ENCODE data around the gene NOS1AP. TPM values are rescaled to one million over a fixed set of nuclear protein-coding genes. Genes with fewer than 3 reads are reported as not detected.
A peak's percentile ranks its signal among the peaks of the same experiment; 100 is the strongest.

NOS1AP gene
- total RNA-seq, 4 donors from 2014 or later = 8.5 to 34.8 (median 14.1) TPM

DNA sequence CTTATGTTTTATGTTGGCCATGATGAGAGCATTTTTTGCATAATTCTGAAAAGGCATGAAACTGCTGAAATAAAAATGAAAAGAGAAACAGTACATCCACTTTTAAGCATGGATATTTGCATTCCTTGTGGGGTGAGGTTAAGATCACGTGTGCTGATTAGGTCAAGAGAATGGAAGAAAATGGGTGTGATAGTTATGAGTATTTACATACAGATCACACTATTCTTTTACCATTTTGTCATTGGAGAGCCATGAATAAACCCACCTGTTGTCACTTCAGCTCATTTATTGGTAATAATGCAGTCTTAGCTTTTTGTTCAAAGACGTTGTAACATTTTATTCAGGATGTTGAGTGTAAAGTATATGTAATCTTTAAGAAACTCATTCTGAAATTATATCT, 153.2 kb downstream of the NOS1AP start:
- Histone ChIP-seq H3K27ac (peak overlapping the region in 1 of 4 donors; percentile 40), H3K36me3 (no peaks in the 10 kb centered on the region), H3K9me3 (no peaks in the 10 kb centered on the region), H3K4me3 (no peak overlapping the region), H3K4me1 (peaks cover 0 to 25% (median 15%) of the 10 kb centered on the region in 4 donors), H3K27me3 (no peaks in the 10 kb centered on the region)
- intact Hi-C loops (cut with DNase I; ENCODE audit: low total_unique reads) = no loop called here
- TF ChIP-seq, protein P1, sequence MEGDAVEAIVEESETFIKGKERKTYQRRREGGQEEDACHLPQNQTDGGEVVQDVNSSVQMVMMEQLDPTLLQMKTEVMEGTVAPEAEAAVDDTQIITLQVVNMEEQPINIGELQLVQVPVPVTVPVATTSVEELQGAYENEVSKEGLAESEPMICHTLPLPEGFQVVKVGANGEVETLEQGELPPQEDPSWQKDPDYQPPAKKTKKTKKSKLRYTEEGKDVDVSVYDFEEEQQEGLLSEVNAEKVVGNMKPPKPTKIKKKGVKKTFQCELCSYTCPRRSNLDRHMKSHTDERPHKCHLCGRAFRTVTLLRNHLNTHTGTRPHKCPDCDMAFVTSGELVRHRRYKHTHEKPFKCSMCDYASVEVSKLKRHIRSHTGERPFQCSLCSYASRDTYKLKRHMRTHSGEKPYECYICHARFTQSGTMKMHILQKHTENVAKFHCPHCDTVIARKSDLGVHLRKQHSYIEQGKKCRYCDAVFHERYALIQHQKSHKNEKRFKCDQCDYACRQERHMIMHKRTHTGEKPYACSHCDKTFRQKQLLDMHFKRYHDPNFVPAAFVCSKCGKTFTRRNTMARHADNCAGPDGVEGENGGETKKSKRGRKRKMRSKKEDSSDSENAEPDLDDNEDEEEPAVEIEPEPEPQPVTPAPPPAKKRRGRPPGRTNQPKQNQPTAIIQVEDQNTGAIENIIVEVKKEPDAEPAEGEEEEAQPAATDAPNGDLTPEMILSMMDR (IDR thresholded peaks at IDR 0.05) = no peak
- no peak for TF ChIP-seq POLR2A (IDR thresholded peaks at IDR 0.05)
- TF ChIP-seq EP300 (IDR thresholded peaks at IDR 0.05; ENCODE audit: low read depth) = no peak
- no peak for TF ChIP-seq POLR2AphosphoS5 (IDR thresholded peaks at IDR 0.05)
- in situ Hi-C loops (cut with MboI; ENCODE audit: low pct_ligation_motif_present in 1 of 4, low pct_unique_long_range_greater_than_20kb in 1 of 4, low sequenced_read_pairs in 3 of 4) = no loop called here
- 44 to 58% methylated on average over 2 of the region's 2 CpGs for WGBS, 2 donors (ENCODE audit: low coverage in 1 of 2)
- no peak for DNase-seq

DNA sequence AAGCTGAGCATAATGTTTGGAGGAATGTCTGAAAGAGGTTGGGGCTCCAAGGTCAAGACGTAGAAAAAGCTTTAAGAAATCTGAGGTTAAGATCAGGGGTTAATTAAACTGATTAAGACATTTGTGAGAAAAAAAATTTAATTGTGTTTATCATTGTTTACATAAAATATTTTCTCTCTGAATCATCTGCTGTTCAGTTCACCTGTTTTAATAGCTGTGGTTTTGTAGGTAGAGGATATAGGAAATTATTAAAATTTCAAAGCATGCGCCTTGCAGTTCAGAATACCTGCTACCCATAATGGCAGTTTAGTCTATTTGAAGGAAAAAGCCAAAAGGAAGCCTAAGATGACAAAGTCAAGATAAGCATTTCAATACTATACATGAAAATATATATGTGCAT, 154.0 kb downstream of the NOS1AP start:
- Histone ChIP-seq H3K9me3 (no peaks in the 10 kb centered on the region), H3K27ac (no peak overlapping the region), H3K27me3 (no peaks in the 10 kb centered on the region), H3K36me3 (no peaks in the 10 kb centered on the region), H3K4me1 (peaks cover 0 to 22% (median 13%) of the 10 kb centered on the region in 4 donors), H3K4me3 (no peak overlapping the region)
- 94 to 100% methylated on average over 2 of the region's 2 CpGs for WGBS, 2 donors (ENCODE audit: low coverage in 1 of 2)
- in situ Hi-C loops (cut with MboI; ENCODE audit: low pct_ligation_motif_present in 1 of 4, low pct_unique_long_range_greater_than_20kb in 1 of 4, low sequenced_read_pairs in 3 of 4) = no loop called here
- no peak for DNase-seq
- TF ChIP-seq, protein P1 (IDR thresholded peaks at IDR 0.05) = no peak
- TF ChIP-seq EP300 (IDR thresholded peaks at IDR 0.05; ENCODE audit: low read depth) = no peak
- no peak for TF ChIP-seq POLR2AphosphoS5 (IDR thresholded peaks at IDR 0.05)
- TF ChIP-seq POLR2A (IDR thresholded peaks at IDR 0.05) = no peak
- intact Hi-C loops (cut with DNase I; ENCODE audit: low total_unique reads) = no loop called here

DNA sequence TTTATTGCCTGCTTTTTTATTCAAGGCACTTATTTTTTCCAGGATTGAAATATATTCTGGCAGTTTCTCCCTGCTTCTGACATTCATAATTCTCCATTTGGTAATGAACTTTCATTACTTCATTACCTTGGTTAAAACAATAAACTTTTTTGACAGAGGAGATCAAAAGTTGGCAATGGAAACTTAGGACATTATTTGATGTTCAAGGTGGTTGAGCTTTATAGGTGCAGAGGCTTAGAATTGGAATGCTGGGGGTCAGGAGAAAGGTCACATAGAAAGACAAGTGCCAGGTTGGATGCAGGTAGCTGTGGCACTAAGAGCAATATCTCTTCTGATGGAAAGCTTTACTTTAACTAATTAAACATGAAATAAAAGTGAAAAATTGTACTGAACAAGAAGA, 154.8 kb downstream of the NOS1AP start:
- Histone ChIP-seq H3K27ac (no peak overlapping the region), H3K27me3 (no peaks in the 10 kb centered on the region), H3K36me3 (no peaks in the 10 kb centered on the region), H3K4me3 (no peak overlapping the region), H3K9me3 (no peaks in the 10 kb centered on the region), H3K4me1 (peaks cover 0 to 23% (median 11%) of the 10 kb centered on the region in 4 donors)
- DNase-seq = no peak
- intact Hi-C loops (cut with DNase I; ENCODE audit: low total_unique reads) = no loop called here
- in situ Hi-C loops (cut with MboI; ENCODE audit: low pct_ligation_motif_present in 1 of 4, low pct_unique_long_range_greater_than_20kb in 1 of 4, low sequenced_read_pairs in 3 of 4) = no loop called here
- TF ChIP-seq, protein P1 (IDR thresholded peaks at IDR 0.05) = no peak
- TF ChIP-seq POLR2A (IDR thresholded peaks at IDR 0.05) (no peak), POLR2AphosphoS5 (IDR thresholded peaks at IDR 0.05) (no peak), EP300 (IDR thresholded peaks at IDR 0.05; ENCODE audit: low read depth) (no peak)

DNA sequence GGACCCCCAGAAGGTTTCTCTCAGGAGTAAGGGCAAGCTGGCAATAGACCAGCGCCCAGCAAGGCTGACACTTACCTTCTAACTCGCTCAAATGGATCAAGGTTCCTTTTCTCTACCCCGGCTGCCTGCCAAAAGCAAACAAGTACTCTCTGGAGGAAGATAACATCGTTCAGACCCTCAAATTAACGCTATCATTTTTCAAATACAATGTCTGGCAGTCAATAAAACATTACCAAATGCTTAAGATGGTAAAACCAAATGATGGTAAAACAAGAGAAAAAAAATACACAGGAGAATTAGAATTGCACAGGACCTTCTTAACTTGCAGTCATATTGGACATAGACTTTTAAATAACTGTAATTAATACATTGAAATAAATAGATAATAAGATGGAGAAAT, 159.1 kb downstream of the NOS1AP start:
- WGBS, 2 donors (ENCODE audit: low coverage in 1 of 2) = 33 to 63% methylated on average over 1 to 5 of the region's 5 CpGs
- DNase-seq = no peak
- in situ Hi-C loops (cut with MboI; ENCODE audit: low pct_ligation_motif_present in 1 of 4, low pct_unique_long_range_greater_than_20kb in 1 of 4, low sequenced_read_pairs in 3 of 4) = no loop called here
- H3K27me3 ChIP-seq = no peaks in the 10 kb centered on the region
- H3K4me1 ChIP-seq = peaks cover 0 to 19% (median 11%) of the 10 kb centered on the region in 4 donors
- no peaks in the 10 kb centered on the region for H3K36me3 ChIP-seq
- TF ChIP-seq POLR2A (IDR thresholded peaks at IDR 0.05) (no peak), EP300 (IDR thresholded peaks at IDR 0.05; ENCODE audit: low read depth) (no peak), POLR2AphosphoS5 (IDR thresholded peaks at IDR 0.05) (no peak)
- TF ChIP-seq, protein P1 (IDR thresholded peaks at IDR 0.05) = no peak
- intact Hi-C loops (cut with DNase I; ENCODE audit: low total_unique reads) = no loop called here
- H3K9me3 ChIP-seq = no peaks in the 10 kb centered on the region
- no peak overlapping the region for H3K4me3 ChIP-seq
- H3K27ac ChIP-seq = no peak overlapping the region

Data from transverse colon (tissue), 4 donors.